Upper lobe of left lung (tissue), 6 donors: ENCODE measurements around the gene BACE2. TPM values are rescaled to one million over a fixed set of nuclear protein-coding genes. Genes with fewer than 3 reads are reported as not detected.

Experiments used
- ATAC-seq, 2 donors: fragments of 200-7000 bp; cut with Tn5 transposase; one replicate each; pipeline ENCODE4 v1.9.1; 2022; ENCODE audit warnings: mild to moderate bottlenecking in 2 of 2, moderate library complexity in 2 of 2; ENCODE audit not compliant: low FRiP score in 2 of 2
- DNase-seq, 2 donors: peaks; one replicate each; pipeline ENCODE4 v3.0.0-alpha.2; 2019 to 2020
- H3K27ac ChIP-seq, 4 donors: fragments of 200-600 bp; sonication (generic); one replicate each; pipeline ENCODE4 v1.5.1; 2016 to 2019
- H3K27me3 ChIP-seq, 4 donors: fragments of 200-600 bp; sonication (generic); one replicate each; pipeline ENCODE4 v1.5.1; 2017 to 2019
- H3K36me3 ChIP-seq, 4 donors: fragments of 200-600 bp; sonication (generic); one replicate each; pipeline ENCODE4 v1.5.1; 2016 to 2019
- H3K4me1 ChIP-seq, 4 donors: fragments of 200-600 bp; sonication (generic); one replicate each; pipeline ENCODE4 v1.5.1; 2018 to 2019
- H3K4me3 ChIP-seq, 4 donors: fragments of 200-600 bp; sonication (generic); one replicate each; pipeline ENCODE4 v1.5.1; 2017 to 2019; ENCODE audit warnings: mild to moderate bottlenecking in 2 of 4, moderate library complexity in 1 of 4
- H3K9me3 ChIP-seq, 4 donors: fragments of 200-600 bp; sonication (generic); one replicate each; pipeline ENCODE4 v1.5.1; 2018 to 2019
- CTCF ChIP-seq, 6 experiments: fragments of 450-650 bp in 4 of 6; fragments of 200-600 bp in 2 of 6; sonication (generic) in 2 of 6; IDR thresholded peaks; one replicate each; pipeline ENCODE4 v1.5.1; 2016 to 2019; ENCODE audit warnings: antibody characterized with exemption in 6 of 6
- EP300 ChIP-seq, 4 donors: sonication (generic); formaldehyde crosslinking; IDR thresholded peaks; one replicate each; pipeline ENCODE4 v1.5.1; 2017; ENCODE audit warnings: antibody characterized with exemption in 4 of 4, control low read depth in 2 of 4
- POLR2A ChIP-seq, 4 donors: fragments of 450-650 bp; IDR thresholded peaks; one replicate each; pipeline ENCODE4 v1.5.1; 2016 to 2017; ENCODE audit warnings: antibody characterized with exemption in 4 of 4, mild to moderate bottlenecking in 2 of 4
- POLR2AphosphoS5 ChIP-seq, 2 donors: sonication (generic); formaldehyde crosslinking; IDR thresholded peaks; one replicate each; pipeline ENCODE4 v1.5.1; 2017; ENCODE audit warnings: antibody characterized with exemption in 2 of 2
- WGBS, 2 donors: methylation state at CpG; one replicate each; pipeline ENCODE4 v1.1.5; 2017 to 2018; 5-methylcytosine and 5-hydroxymethylcytosine counted together
- small RNA-seq, 4 donors: library from RNA; depleted of rRNA; stranded (forward); fragments of <200 nt; gene quantifications; one replicate each; pipeline ENCODE3, GENCODE V24; 2016
- total RNA-seq, 6 donors: library from RNA; depleted of rRNA in 4 of 6; stranded (reverse); fragments of >200 nt in 4 of 6; gene quantifications; one replicate each; pipeline versions ENCODE4 v1.1.0 to v1.2.1, GENCODE V29; 2016 to 2021
- donor health status: DM: no; HTN: no; CAD: no; lungs with moderate emphysema.
- donor health status: DM: no; HTN: yes; CAD: no; lungs with severe emphysema.

The BACE2 gene
- total RNA-seq, 6 donors from 2014 or later, result 15.1 to 43.0 (median 26.3) TPM

GRCh38 chr21:41327753-41328152 is 159.8 kb downstream of the BACE2 start:
- Histone ChIP-seq H3K27ac (no peak overlapping the region), H3K9me3 (no peaks in the 10 kb centered on the region), H3K36me3 (no peaks in the 10 kb centered on the region), H3K4me3 (no peak overlapping the region), H3K27me3 (no peaks in the 10 kb centered on the region), H3K4me1 (no peaks in the 10 kb centered on the region)
- DNase-seq (no peak), ATAC-seq (peak in 1 of 2 donors; percentile 42)
- no peak for TF ChIP-seq CTCF (IDR thresholded peaks at IDR 0.05)
- TF ChIP-seq POLR2A (IDR thresholded peaks at IDR 0.05), result no peak
- no peak for TF ChIP-seq POLR2AphosphoS5 (IDR thresholded peaks at IDR 0.05)
- no peak for TF ChIP-seq EP300 (IDR thresholded peaks at IDR 0.05)
- WGBS, 2 donors, result 88 to 89% methylated on average over 8 of the region's 8 CpGs

- Histone ChIP-seq H3K4me3 (no peak overlapping the region), H3K9me3 (peaks cover 0 to 1% (median under 1%) of the 10 kb centered on the region in 4 donors), H3K36me3 (no peaks in the 10 kb centered on the region), H3K4me1 (no peaks in the 10 kb centered on the region), H3K27ac (no peak overlapping the region), H3K27me3 (no peaks in the 10 kb centered on the region)
- WGBS, 2 donors, result 75 to 77% methylated on average over 16 of the region's 16 CpGs
- DNase-seq (no peak), ATAC-seq (no peak)
- no peak for TF ChIP-seq POLR2AphosphoS5 (IDR thresholded peaks at IDR 0.05)
- no peak for TF ChIP-seq POLR2A (IDR thresholded peaks at IDR 0.05)
- no peak for TF ChIP-seq EP300 (IDR thresholded peaks at IDR 0.05)
- no peak for TF ChIP-seq CTCF (IDR thresholded peaks at IDR 0.05)
These were observed 161.0 kb downstream of the BACE2 start for GRCh38 chr21:41328660-41329607.

Small RNA genes lying within 50 kb of the gene (small RNA-seq; reads per million reads assigned to genes)
- gene MIR3197, result 0 reads per million in 4 donors

Other genes with a start within 250 kb of the BACE2 start
- gene FAM3B, start 148.6 kb downstream of the BACE2 start, total RNA-seq, result 10 to 100 TPM in 1 of 6 donors, 1 to 10 TPM in 5; 2.9 to 13.2 (median 4.7) TPM
- 10 to 100 TPM in 5 of 6 donors, 1 to 10 TPM in 1; 5.8 to 37.2 (median 25.8) TPM for gene MX2, start 193.9 kb downstream of the BACE2 start, total RNA-seq